CD14-positive monocyte (primary cell): ENCODE results near the gene SPATS2L. TPM values are rescaled to one million over a fixed set of nuclear protein-coding genes. Genes with fewer than 3 reads are reported as not detected.

Experiments used
- DNase-seq, 3 donors: peaks; one replicate each; pipeline ENCODE4 v3.0.0-alpha.2; 2011 to 2022
- H2AFZ ChIP-seq: 2 replicates; pipeline ENCODE4 v1.6.0; 2012; ENCODE audit warnings: mild to moderate bottlenecking, low read depth, low read length, inconsistent platforms; ENCODE audit not compliant: insufficient read depth, poor library complexity, severe bottlenecking
- H3K27ac ChIP-seq, 2 donors: 1 replicate in 1 of 2; 2 replicates in 1 of 2; pipeline ENCODE4 v1.5.1; 2012 to 2013; ENCODE audit warnings: low read length in 2 of 2, control low read depth in 1 of 2, inconsistent platforms in 1 of 2, low read depth in 1 of 2, mild to moderate bottlenecking in 1 of 2
- H3K27me3 ChIP-seq, 2 donors: one replicate each; pipeline versions ENCODE4 v1.6.0 to v1.6.1; 2011 to 2013; ENCODE audit warnings: low read length in 2 of 2; ENCODE audit not compliant: control insufficient read depth in 2 of 2, insufficient read depth in 2 of 2
- H3K36me3 ChIP-seq, 2 donors: replicated peaks in 1 of 2; 1 replicate in 1 of 2; 2 replicates in 1 of 2; pipeline versions ENCODE4 v1.5.1 to v1.6.1; 2012 to 2013; ENCODE audit warnings: low read length in 2 of 2, control low read depth in 1 of 2, inconsistent platforms in 1 of 2, mild to moderate bottlenecking in 1 of 2; ENCODE audit not compliant: insufficient read depth in 2 of 2, control insufficient read depth in 1 of 2
- H3K4me1 ChIP-seq, 2 donors: 1 replicate in 1 of 2; 2 replicates in 1 of 2; pipeline versions ENCODE4 v1.5.1 to v1.6.1; 2012 to 2013; ENCODE audit warnings: low read length in 2 of 2, control low read depth in 1 of 2, inconsistent platforms in 1 of 2, mild to moderate bottlenecking in 1 of 2, moderate library complexity in 1 of 2; ENCODE audit not compliant: insufficient read depth in 2 of 2, control insufficient read depth in 1 of 2
- H3K4me2 ChIP-seq: replicated peaks from 2 replicates; pipeline ENCODE3; 2012; ENCODE audit warnings: low read length, moderate library complexity, mild to moderate bottlenecking; ENCODE audit not compliant: poor library complexity, severe bottlenecking; ENCODE audit errors: extremely low read depth
- H3K4me3 ChIP-seq, 3 experiments: fragments of 200-600 bp in 1 of 3; sonication (generic) in 1 of 3; replicated peaks in 1 of 3; 1 replicate in 2 of 3; 2 replicates in 1 of 3; pipeline ENCODE4 v1.5.1; 2011 to 2013; ENCODE audit warnings: low read length in 3 of 3, mild to moderate bottlenecking in 3 of 3, control low read depth in 2 of 3, low read depth in 2 of 3, inconsistent platforms in 1 of 3, moderate library complexity in 1 of 3
- H3K79me2 ChIP-seq: 2 replicates; pipeline ENCODE4 v1.6.0; 2012; ENCODE audit warnings: mild to moderate bottlenecking, control low read depth, inconsistent platforms, low read length, moderate library complexity; ENCODE audit not compliant: insufficient read depth
- H3K9ac ChIP-seq: 2 replicates; pipeline ENCODE4 v1.6.0; 2017; ENCODE audit warnings: low read length, mild to moderate bottlenecking; ENCODE audit not compliant: insufficient read depth, poor library complexity, severe bottlenecking
- H3K9me3 ChIP-seq, 2 donors: replicated peaks in 1 of 2; 1 replicate in 1 of 2; 2 replicates in 1 of 2; pipeline versions ENCODE4 v1.5.1 to v1.6.1; 2012 to 2013; ENCODE audit warnings: low read length in 2 of 2, control low read depth in 1 of 2; ENCODE audit not compliant: control insufficient read depth in 1 of 2, insufficient read depth in 1 of 2
- H4K20me1 ChIP-seq: 2 replicates; pipeline ENCODE4 v1.6.0; 2012; ENCODE audit warnings: mild to moderate bottlenecking, low read length, control low read depth, moderate library complexity; ENCODE audit not compliant: insufficient read depth
- H3K27ac Mint-ChIP-seq, 7 donors: one replicate each; pipeline ENCODE4 v1.8.0; 2020; ENCODE audit warnings: mild to moderate bottlenecking in 7 of 7, mixed read lengths in 7 of 7, moderate library complexity in 6 of 7, inconsistent platforms in 2 of 7
- H3K27me3 Mint-ChIP-seq, 3 donors: one replicate each; pipeline ENCODE4 v1.8.0; 2021 to 2022; ENCODE audit warnings: low read depth in 3 of 3, mild to moderate bottlenecking in 3 of 3, mixed read lengths in 3 of 3, moderate library complexity in 3 of 3, inconsistent platforms in 1 of 3
- H3K36me3 Mint-ChIP-seq, 2 donors: one replicate each; pipeline ENCODE4 v1.8.0; 2020; ENCODE audit warnings: mixed read lengths in 2 of 2, inconsistent platforms in 1 of 2, mild to moderate bottlenecking in 1 of 2
- H3K4me1 Mint-ChIP-seq: one replicate; pipeline ENCODE4 v1.8.0; 2020; ENCODE audit warnings: mild to moderate bottlenecking, mixed read lengths
- H3K4me3 Mint-ChIP-seq, 2 donors: one replicate each; pipeline ENCODE4 v1.8.0; 2020; ENCODE audit warnings: mild to moderate bottlenecking in 2 of 2, mixed read lengths in 2 of 2, moderate library complexity in 1 of 2
- H3K9me3 Mint-ChIP-seq, 7 donors: one replicate each; pipeline ENCODE4 v1.8.0; 2020 to 2022; ENCODE audit warnings: mixed read lengths in 7 of 7, mild to moderate bottlenecking in 6 of 7, moderate library complexity in 6 of 7, inconsistent platforms in 2 of 7
- WGBS: methylation state at CpG from one replicate; pipeline ENCODE4 v1.1.5; 2013; ENCODE audit warnings: missing lambda C conversion rate; ENCODE audit not compliant: insufficient coverage; 5-methylcytosine and 5-hydroxymethylcytosine counted together
- intact Hi-C, 2 donors: fragments of 100-400 bp; cut with micrococcal nuclease; formaldehyde crosslinking; loops; one replicate each; pipeline versions ENCODE4 v1.15.0 to v1.15.1; 2023
- polyA plus RNA-seq, 3 donors: library from polyadenylated mRNA; depleted of rRNA in 1 of 3; unstranded in 2 of 3; stranded (reverse) in 1 of 3; fragments of 300-500 nt in 2 of 3; fragments of >200 nt in 1 of 3; fragmentation: Illumina TruSeq in 2 of 3; gene quantifications; 1 replicate in 2 of 3; 2 replicates in 1 of 3; pipeline ENCODE4 v1.2.3, GENCODE V29; 2012 to 2021
- TF ChIP-seq, protein P1 (sequence below): fragments of 200-600 bp; IDR thresholded peaks from one replicate; pipeline ENCODE4 v1.8.0; 2022; ENCODE audit warnings: antibody characterized with exemption, mild to moderate bottlenecking

The SPATS2L gene
- polyA plus RNA-seq, 3 donors = 2.7 to 5.2 (median 3.2) TPM

- no peak for DNase-seq
- TF ChIP-seq, protein P1, sequence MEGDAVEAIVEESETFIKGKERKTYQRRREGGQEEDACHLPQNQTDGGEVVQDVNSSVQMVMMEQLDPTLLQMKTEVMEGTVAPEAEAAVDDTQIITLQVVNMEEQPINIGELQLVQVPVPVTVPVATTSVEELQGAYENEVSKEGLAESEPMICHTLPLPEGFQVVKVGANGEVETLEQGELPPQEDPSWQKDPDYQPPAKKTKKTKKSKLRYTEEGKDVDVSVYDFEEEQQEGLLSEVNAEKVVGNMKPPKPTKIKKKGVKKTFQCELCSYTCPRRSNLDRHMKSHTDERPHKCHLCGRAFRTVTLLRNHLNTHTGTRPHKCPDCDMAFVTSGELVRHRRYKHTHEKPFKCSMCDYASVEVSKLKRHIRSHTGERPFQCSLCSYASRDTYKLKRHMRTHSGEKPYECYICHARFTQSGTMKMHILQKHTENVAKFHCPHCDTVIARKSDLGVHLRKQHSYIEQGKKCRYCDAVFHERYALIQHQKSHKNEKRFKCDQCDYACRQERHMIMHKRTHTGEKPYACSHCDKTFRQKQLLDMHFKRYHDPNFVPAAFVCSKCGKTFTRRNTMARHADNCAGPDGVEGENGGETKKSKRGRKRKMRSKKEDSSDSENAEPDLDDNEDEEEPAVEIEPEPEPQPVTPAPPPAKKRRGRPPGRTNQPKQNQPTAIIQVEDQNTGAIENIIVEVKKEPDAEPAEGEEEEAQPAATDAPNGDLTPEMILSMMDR = no peak
- H3K4me3 ChIP-seq = no peak overlapping the region
- H3K9me3 Mint-ChIP-seq = no peaks in the 10 kb centered on the region
- H3K4me3 Mint-ChIP-seq = no peak overlapping the region
- peaks cover 19 to 29% of the 10 kb centered on the region in 2 donors for H3K36me3 Mint-ChIP-seq
- H4K20me1 ChIP-seq = no peaks in the 10 kb centered on the region
- H3K79me2 ChIP-seq = no peaks in the 10 kb centered on the region
- H3K4me1 Mint-ChIP-seq = peaks cover 3% of the 10 kb centered on the region
- WGBS = 92% methylated on average over 6 of the region's 13 CpGs
- no peaks in the 10 kb centered on the region for H3K9me3 ChIP-seq
- peaks cover 0 to 37% of the 10 kb centered on the region in 2 donors for H3K36me3 ChIP-seq
- no peaks in the 10 kb centered on the region for H3K27me3 Mint-ChIP-seq
- H3K27ac Mint-ChIP-seq = no peak overlapping the region
- no peaks in the 10 kb centered on the region for H3K4me1 ChIP-seq
- H3K27me3 ChIP-seq = no peaks in the 10 kb centered on the region
- H3K27ac ChIP-seq = no peak overlapping the region
- H3K9ac ChIP-seq = no peak overlapping the region
- intact Hi-C loops = loop anchor here in 1 of 2 donors (5.0 kb wide), 1 partner anchor 487 kb away; no protein-coding TSS in a partner anchor
- H3K4me2 ChIP-seq = no peak overlapping the region
- H2AFZ ChIP-seq = no peak overlapping the region
These were observed 163.3 kb downstream of the SPATS2L start for GRCh38 chr2:200469708-200470211.

- no peak overlapping the region for H3K27ac Mint-ChIP-seq
These were observed 163.7 kb downstream of the SPATS2L start for GRCh38 chr2:200470230-200470629.

More at GRCh38 chr2:200470230-200470629, 163.7 kb downstream of the SPATS2L start:
- H3K9me3 ChIP-seq = no peaks in the 10 kb centered on the region
- no peak overlapping the region for H3K27ac ChIP-seq
- no peak overlapping the region for H3K9ac ChIP-seq
- Mint-ChIP-seq H3K4me3 (no peak overlapping the region), H3K27me3 (no peaks in the 10 kb centered on the region), H3K36me3 (peaks cover 24 to 30% of the 10 kb centered on the region in 2 donors), H3K4me1 (peaks cover 3% of the 10 kb centered on the region), H3K9me3 (no peaks in the 10 kb centered on the region)
- DNase-seq = no peak
- H3K79me2 ChIP-seq = no peaks in the 10 kb centered on the region
- H3K4me1 ChIP-seq = no peaks in the 10 kb centered on the region
- H3K4me3 ChIP-seq = no peak overlapping the region
- H3K4me2 ChIP-seq = no peak overlapping the region
- no peak overlapping the region for H2AFZ ChIP-seq
- TF ChIP-seq, protein P1 = no peak
- H4K20me1 ChIP-seq = no peaks in the 10 kb centered on the region
- intact Hi-C loops = loop anchor here in 1 of 2 donors (5.0 kb wide), 1 partner anchor 488 kb away; no protein-coding TSS in a partner anchor
- peaks cover 0 to 37% of the 10 kb centered on the region in 2 donors for H3K36me3 ChIP-seq
- 90% methylated on average over 3 of the region's 3 CpGs for WGBS
- H3K27me3 ChIP-seq = no peaks in the 10 kb centered on the region
